Neural crest cell (in vitro differentiated cells): ENCODE measurements around the gene COX10. TPM values are rescaled to one million over a fixed set of nuclear protein-coding genes. Genes with fewer than 3 reads are reported as not detected.

Source experiments
- DNase-seq: peaks from one replicate; pipeline ENCODE4 v3.0.0; 2021; ENCODE audit warnings: low read depth, mixed read lengths, low spot score
- H3K27ac Mint-ChIP-seq: one replicate; pipeline ENCODE4 v1.8.0; 2021; ENCODE audit warnings: mild to moderate bottlenecking, mixed read lengths; ENCODE audit not compliant: unreplicated experiment
- H3K27me3 Mint-ChIP-seq: 2 replicates; pipeline ENCODE4 v1.8.0; 2021; ENCODE audit warnings: low read depth, mild to moderate bottlenecking, mixed read lengths
- H3K36me3 Mint-ChIP-seq: 2 replicates; pipeline ENCODE4 v1.8.0; 2021; ENCODE audit warnings: low read depth, mild to moderate bottlenecking, mixed read lengths
- H3K4me1 Mint-ChIP-seq: 2 replicates; pipeline ENCODE4 v1.8.0; 2021; ENCODE audit warnings: mixed read lengths
- H3K4me3 Mint-ChIP-seq: one replicate; pipeline ENCODE4 v1.8.0; 2021; ENCODE audit warnings: mild to moderate bottlenecking, mixed read lengths
- H3K9me3 Mint-ChIP-seq: 2 replicates; pipeline ENCODE4 v1.8.0; 2021; ENCODE audit warnings: mixed read lengths
- CTCF ChIP-seq: fragments of 200-600 bp; sonication (generic); conservative IDR thresholded peaks from 2 replicates; pipeline ENCODE4 v1.5.0; 2021; ENCODE audit warnings: antibody characterized with exemption, mild to moderate bottlenecking
- total RNA-seq: library from RNA; stranded (reverse); gene quantifications from 2 replicates; pipeline ENCODE4 v1.2.1, GENCODE V29; 2021

Gene COX10
- total RNA-seq, 1 donor from 2014 or later: 19.3 TPM

GRCh38 chr17:14089179-14089578, 19.9 kb downstream of the COX10 start:
- peaks cover 16% of the 10 kb centered on the region for H3K4me1 Mint-ChIP-seq
- no peak for TF ChIP-seq CTCF
- H3K9me3 Mint-ChIP-seq: no peaks in the 10 kb centered on the region
- no peaks in the 10 kb centered on the region for H3K27me3 Mint-ChIP-seq
- no peaks in the 10 kb centered on the region for H3K36me3 Mint-ChIP-seq
- no peak for DNase-seq
- no peak overlapping the region for H3K4me3 Mint-ChIP-seq
- no peak overlapping the region for H3K27ac Mint-ChIP-seq

- Mint-ChIP-seq H3K4me3 (no peak overlapping the region), H3K9me3 (no peaks in the 10 kb centered on the region), H3K36me3 (no peaks in the 10 kb centered on the region), H3K27ac (no peak overlapping the region), H3K4me1 (peaks cover 25% of the 10 kb centered on the region), H3K27me3 (no peaks in the 10 kb centered on the region)
- TF ChIP-seq CTCF: no peak
- no peak for DNase-seq
Measured at GRCh38 chr17:14091367-14091766, 22.1 kb downstream of the COX10 start.

GRCh38 chr17:14092808-14093207, 23.5 kb downstream of the COX10 start:
- peaks cover 25% of the 10 kb centered on the region for H3K4me1 Mint-ChIP-seq

GRCh38 chr17:14094676-14095601, 25.6 kb downstream of the COX10 start:
- no peak for DNase-seq
- TF ChIP-seq CTCF: no peak
- H3K9me3 Mint-ChIP-seq: no peaks in the 10 kb centered on the region
- H3K4me3 Mint-ChIP-seq: no peak overlapping the region
- H3K27me3 Mint-ChIP-seq: no peaks in the 10 kb centered on the region
- H3K36me3 Mint-ChIP-seq: no peaks in the 10 kb centered on the region
- peak overlapping the region; percentile 44 for H3K27ac Mint-ChIP-seq
- peaks cover 25% of the 10 kb centered on the region for H3K4me1 Mint-ChIP-seq

More at GRCh38 chr17:14092808-14093207, 23.5 kb downstream of the COX10 start:
- Mint-ChIP-seq H3K36me3 (no peaks in the 10 kb centered on the region), H3K4me3 (no peak overlapping the region), H3K9me3 (no peaks in the 10 kb centered on the region), H3K27ac (no peak overlapping the region), H3K27me3 (no peaks in the 10 kb centered on the region)
- TF ChIP-seq CTCF: no peak
- no peak for DNase-seq

GRCh38 chr17:14095631-14096030, 26.3 kb downstream of the COX10 start:
- H3K4me3 Mint-ChIP-seq: no peak overlapping the region
- no peaks in the 10 kb centered on the region for H3K9me3 Mint-ChIP-seq
- no peak for DNase-seq
- no peak for TF ChIP-seq CTCF
- H3K4me1 Mint-ChIP-seq: peaks cover 25% of the 10 kb centered on the region
- H3K36me3 Mint-ChIP-seq: no peaks in the 10 kb centered on the region
- peak overlapping the region; percentile 83 for H3K27ac Mint-ChIP-seq
- H3K27me3 Mint-ChIP-seq: no peaks in the 10 kb centered on the region
